B cell (primary cell): ENCODE data around the gene PRXL2B. TPM values are rescaled to one million over a fixed set of nuclear protein-coding genes. Genes with fewer than 3 reads are reported as not detected.

Source experiments
- ATAC-seq: fragments of 200-7000 bp; cut with Tn5 transposase; one replicate; pipeline ENCODE4 v1.10.0; 2021; ENCODE audit warnings: low read depth, mild to moderate bottlenecking, moderate number of reproducible peaks, moderate library complexity
- CTCF ChIA-PET: fragments of 350-600 bp; sonication (Branson Sonifier 250); formaldehyde crosslinking; loops from one replicate; lab custom pipeline; 2021; ENCODE audit warnings: antibody characterized with exemption, inconsistent platforms; lab: Charles Lee
- POLR2A ChIA-PET: fragments of 350-600 bp; sonication (Branson Sonifier 250); formaldehyde crosslinking; loops from one replicate; lab custom pipeline; 2021; ENCODE audit warnings: antibody characterized with exemption; lab: Charles Lee
- DNase-seq: peaks from one replicate; pipeline ENCODE4 v3.0.0; 2013
- H2AFZ ChIP-seq: 2 replicates; pipeline ENCODE4 v1.6.1; 2012; ENCODE audit warnings: mild to moderate bottlenecking, low read depth, low read length; ENCODE audit not compliant: insufficient read depth, poor library complexity, severe bottlenecking
- H3K27ac ChIP-seq, 2 donors: 1 replicate in 1 of 2; 2 replicates in 1 of 2; pipeline ENCODE4 v1.5.1; 2012 to 2013; ENCODE audit warnings: low read length in 2 of 2, mild to moderate bottlenecking in 2 of 2, moderate library complexity in 1 of 2
- H3K27me3 ChIP-seq, 4 experiments: fragments of 200-600 bp in 1 of 4; sonication (generic) in 1 of 4; replicated peaks in 1 of 4; 1 replicate in 2 of 4; 2 replicates in 2 of 4; pipeline versions ENCODE4 v1.6.1 to v1.7.0; 2013 to 2016; ENCODE audit warnings: low read length in 3 of 4, mild to moderate bottlenecking in 2 of 4, mixed read lengths in 1 of 4, moderate library complexity in 1 of 4; ENCODE audit not compliant: insufficient read depth in 4 of 4, control insufficient read depth in 3 of 4; ENCODE audit errors: control extremely low read depth in 1 of 4
- H3K36me3 ChIP-seq, 2 experiments: replicated peaks in 1 of 2; 1 replicate in 1 of 2; 2 replicates in 1 of 2; pipeline versions ENCODE4 v1.6.1 to v1.7.1; 2013; ENCODE audit warnings: low read length in 1 of 2; ENCODE audit not compliant: insufficient read depth in 2 of 2, control insufficient read depth in 1 of 2; ENCODE audit errors: control extremely low read depth in 1 of 2, extremely low read depth in 1 of 2
- H3K4me1 ChIP-seq, 2 donors: fragments of 200-600 bp in 1 of 2; sonication (generic) in 1 of 2; 1 replicate in 1 of 2; 2 replicates in 1 of 2; pipeline versions ENCODE4 v1.5.1 to v1.6.1; 2013 to 2017; ENCODE audit warnings: low read length in 2 of 2; ENCODE audit not compliant: control insufficient read depth in 2 of 2, insufficient read depth in 2 of 2
- H3K4me2 ChIP-seq: replicated peaks from 2 replicates; pipeline ENCODE3; 2012; ENCODE audit warnings: mild to moderate bottlenecking, low read depth, low read length; ENCODE audit not compliant: poor library complexity, severe bottlenecking
- H3K4me3 ChIP-seq, 5 experiments: fragments of 200-600 bp in 1 of 5; sonication (generic) in 1 of 5; 1 replicate in 3 of 5; 2 replicates in 2 of 5; pipeline versions ENCODE4 v1.5.1 to v1.7.0; 2011 to 2016; ENCODE audit warnings: low read length in 4 of 5, mild to moderate bottlenecking in 4 of 5, low read depth in 2 of 5, control low read depth in 1 of 5, moderate library complexity in 1 of 5; ENCODE audit not compliant: insufficient read depth in 1 of 5; ENCODE audit errors: control extremely low read depth in 1 of 5, extremely low read depth in 1 of 5
- H3K79me2 ChIP-seq: fragments of 200-600 bp; sonication (generic); one replicate; pipeline ENCODE4 v1.6.0; 2016; ENCODE audit warnings: low read length; ENCODE audit not compliant: control insufficient read depth, insufficient read depth
- H3K9ac ChIP-seq: fragments of 200-600 bp; sonication (generic); 2 replicates; pipeline ENCODE4 v1.6.1; 2017; ENCODE audit warnings: mild to moderate bottlenecking, low read length, moderate library complexity
- H3K9me3 ChIP-seq, 3 donors: one replicate each; pipeline versions ENCODE4 v1.6.1 to v1.7.1; 2013; ENCODE audit warnings: low read length in 2 of 3; ENCODE audit not compliant: control insufficient read depth in 2 of 3, insufficient read depth in 1 of 3; ENCODE audit errors: control extremely low read depth in 1 of 3
- H4K20me1 ChIP-seq: 2 replicates; pipeline ENCODE4 v1.6.0; 2012; ENCODE audit warnings: mild to moderate bottlenecking, low read length; ENCODE audit not compliant: insufficient read depth, control insufficient read depth, poor library complexity, severe bottlenecking
- H3K27ac Mint-ChIP-seq: one replicate; pipeline ENCODE4 v1.8.0; 2021; ENCODE audit warnings: mixed read lengths
- H3K27me3 Mint-ChIP-seq: one replicate; pipeline ENCODE4 v1.8.0; 2021; ENCODE audit warnings: mixed read lengths
- H3K4me1 Mint-ChIP-seq: one replicate; pipeline ENCODE4 v1.8.0; 2021; ENCODE audit warnings: mixed read lengths
- H3K4me3 Mint-ChIP-seq: one replicate; pipeline ENCODE4 v1.8.0; 2021; ENCODE audit warnings: mixed read lengths
- H3K9me3 Mint-ChIP-seq: one replicate; pipeline ENCODE4 v1.8.0; 2022; ENCODE audit warnings: mixed read lengths; ENCODE audit not compliant: insufficient read depth
- EZH2 ChIP-seq: IDR thresholded peaks from 2 replicates; pipeline ENCODE4 v1.6.1; 2012; ENCODE audit warnings: borderline replicate concordance, low read depth, mild to moderate bottlenecking, moderate library complexity, low read length; ENCODE audit not compliant: insufficient read depth, poor library complexity, severe bottlenecking
- WGBS: methylation state at CpG from one replicate; pipeline ENCODE4 v1.1.5; 2013; ENCODE audit warnings: missing lambda C conversion rate; ENCODE audit not compliant: insufficient coverage; 5-methylcytosine and 5-hydroxymethylcytosine counted together
- intact Hi-C: fragments of 100-400 bp; cut with micrococcal nuclease; formaldehyde crosslinking; loops from one replicate; pipeline ENCODE4 v1.10.0; 2022
- polyA plus RNA-seq: library from polyadenylated mRNA; depleted of rRNA; stranded (reverse); fragments of >200 nt; gene quantifications from 2 replicates; pipeline ENCODE4 v1.2.3, GENCODE V29; 2012
- total RNA-seq, 2 donors: library from RNA; stranded (reverse); fragments of 120-200 nt in 1 of 2; gene quantifications; 1 replicate in 1 of 2; 2 replicates in 1 of 2; pipeline versions ENCODE4 v1.2.3 to v1.2.4, GENCODE V29; 2013 to 2022
- TF ChIP-seq, protein P1 (sequence below): fragments of 200-600 bp; IDR thresholded peaks from one replicate; pipeline ENCODE4 v1.8.0; 2022; ENCODE audit warnings: antibody characterized with exemption, mild to moderate bottlenecking

Gene PRXL2B
- total and polyA plus RNA-seq, 2 donors (not counting 1 experiment from before 2014, with no cell fraction given): 13.0 to 27.0 TPM

DNA sequence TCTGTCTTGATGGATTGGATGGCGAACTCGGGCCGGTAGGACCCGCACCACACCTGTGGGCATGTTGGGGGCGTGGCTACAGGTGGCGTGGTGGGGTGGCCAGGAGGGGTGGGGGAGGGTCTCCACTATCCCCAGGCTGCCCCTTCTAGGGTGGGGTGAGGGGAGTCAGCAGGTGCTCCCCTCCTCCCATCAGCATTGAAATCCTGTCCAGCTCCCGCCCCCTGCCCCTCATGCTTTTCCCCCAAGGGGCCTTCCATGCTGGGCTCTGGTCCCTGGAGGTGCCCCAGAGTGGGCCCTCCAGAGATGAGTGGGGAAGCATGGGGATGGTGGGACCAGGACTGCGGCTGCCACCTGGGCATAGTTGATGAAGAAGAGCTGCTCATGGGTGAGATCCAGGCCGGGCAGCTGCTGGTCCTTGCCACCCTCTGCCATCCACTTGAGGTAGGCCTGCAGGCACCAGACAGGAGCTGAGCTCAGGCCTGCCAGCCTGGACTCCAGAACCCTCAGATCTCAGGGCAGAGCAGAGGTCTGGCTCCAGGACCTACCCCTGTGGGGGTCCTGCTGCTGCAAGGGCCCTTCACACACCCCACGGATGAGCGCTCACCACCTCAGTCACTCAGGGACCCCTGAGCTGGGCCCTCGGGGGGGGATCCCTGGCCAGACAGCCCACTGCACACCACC lies 5.1 kb downstream of the PRXL2B start:
- H3K27me3 ChIP-seq: peaks cover 0 to 8% (median 0%) of the 10 kb centered on the region in 4 experiments
- Mint-ChIP-seq H3K27me3 (no peaks in the 10 kb centered on the region), H3K9me3 (no peaks in the 10 kb centered on the region), H3K4me3 (no peak overlapping the region), H3K27ac (no peak overlapping the region), H3K4me1 (peaks cover 9% of the 10 kb centered on the region)
- 91% methylated on average over 4 of the region's 12 CpGs for WGBS
- peaks cover 0 to 3% of the 10 kb centered on the region in 2 experiments for H3K36me3 ChIP-seq
- H2AFZ ChIP-seq: no peak overlapping the region
- ChIA-PET POLR2A (no interaction called here), CTCF (no interaction called here)
- H3K27ac ChIP-seq: no peak overlapping the region
- DNase-seq (no peak), ATAC-seq (no peak)
- H3K9ac ChIP-seq: no peak overlapping the region
- intact Hi-C loops: no loop called here
- H3K4me3 ChIP-seq: no peak overlapping the region
- no peak overlapping the region for H3K4me2 ChIP-seq
- peaks cover 8 to 15% of the 10 kb centered on the region in 2 donors for H3K4me1 ChIP-seq
- no peaks in the 10 kb centered on the region for H3K9me3 ChIP-seq
- TF ChIP-seq EZH2: no peak
- TF ChIP-seq, protein P1, sequence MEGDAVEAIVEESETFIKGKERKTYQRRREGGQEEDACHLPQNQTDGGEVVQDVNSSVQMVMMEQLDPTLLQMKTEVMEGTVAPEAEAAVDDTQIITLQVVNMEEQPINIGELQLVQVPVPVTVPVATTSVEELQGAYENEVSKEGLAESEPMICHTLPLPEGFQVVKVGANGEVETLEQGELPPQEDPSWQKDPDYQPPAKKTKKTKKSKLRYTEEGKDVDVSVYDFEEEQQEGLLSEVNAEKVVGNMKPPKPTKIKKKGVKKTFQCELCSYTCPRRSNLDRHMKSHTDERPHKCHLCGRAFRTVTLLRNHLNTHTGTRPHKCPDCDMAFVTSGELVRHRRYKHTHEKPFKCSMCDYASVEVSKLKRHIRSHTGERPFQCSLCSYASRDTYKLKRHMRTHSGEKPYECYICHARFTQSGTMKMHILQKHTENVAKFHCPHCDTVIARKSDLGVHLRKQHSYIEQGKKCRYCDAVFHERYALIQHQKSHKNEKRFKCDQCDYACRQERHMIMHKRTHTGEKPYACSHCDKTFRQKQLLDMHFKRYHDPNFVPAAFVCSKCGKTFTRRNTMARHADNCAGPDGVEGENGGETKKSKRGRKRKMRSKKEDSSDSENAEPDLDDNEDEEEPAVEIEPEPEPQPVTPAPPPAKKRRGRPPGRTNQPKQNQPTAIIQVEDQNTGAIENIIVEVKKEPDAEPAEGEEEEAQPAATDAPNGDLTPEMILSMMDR: no peak
- peaks cover 9% of the 10 kb centered on the region for H3K79me2 ChIP-seq
- H4K20me1 ChIP-seq: no peaks in the 10 kb centered on the region

- ChIA-PET POLR2A (no interaction called here), CTCF (no interaction called here)
- H3K4me1 ChIP-seq: peaks cover 2 to 8% of the 10 kb centered on the region in 2 donors
- no peak overlapping the region for H3K4me3 ChIP-seq
- H3K79me2 ChIP-seq: peaks cover 2% of the 10 kb centered on the region
- 53% methylated on average over 13 of the region's 15 CpGs for WGBS
- no peak overlapping the region for H2AFZ ChIP-seq
- no peak overlapping the region for H3K9ac ChIP-seq
- no peak overlapping the region for H3K4me3 Mint-ChIP-seq
- peaks cover 4% of the 10 kb centered on the region for H3K4me1 Mint-ChIP-seq
- no peaks in the 10 kb centered on the region for H4K20me1 ChIP-seq
- ATAC-seq (no peak), DNase-seq (peak; percentile 29)
- no peaks in the 10 kb centered on the region for H3K9me3 Mint-ChIP-seq
- H3K27ac Mint-ChIP-seq: no peak overlapping the region
- H3K27me3 Mint-ChIP-seq: peaks cover 4% of the 10 kb centered on the region
- H3K36me3 ChIP-seq: peaks cover 0 to 3% of the 10 kb centered on the region in 2 experiments
- H3K27ac ChIP-seq: no peak overlapping the region
- intact Hi-C loops: no loop called here
- no peaks in the 10 kb centered on the region for H3K9me3 ChIP-seq
- H3K27me3 ChIP-seq: peaks cover 0 to 15% (median 0%) of the 10 kb centered on the region in 4 experiments
- no peak overlapping the region for H3K4me2 ChIP-seq
- TF ChIP-seq, protein P1: no peak
- TF ChIP-seq EZH2: no peak
These were observed 6.1 kb downstream of the PRXL2B start for GRCh38 chr1:2592672-2593071.
